Kidney glomerular epithelial cell (primary cell): ENCODE data around the gene PSG7.
A peak's percentile ranks its signal among the peaks of the same experiment; 100 is the strongest.
"Not testable (repeated sequence)": the region's sequence is repeated elsewhere in the genome, so short reads cannot be mapped to it uniquely, and the experiment has no call there.

ENCODE experiments used
- DNase-seq: peaks from one replicate; lab custom pipeline; 2025; lab: John Stamatoyannopoulos, UW

PSG7 gene

GRCh38 chr19:42937107-42937506 is at the start of gene PSG7:
Gene PSG7 (minus strand): TSS chr19:42937207. CDS start chr19:42937076, 131 bp downstream.
- not testable (repeated sequence) for DNase-seq

- DNase-seq = no peak
These were observed 48.6 kb upstream of the PSG7 start for GRCh38 chr19:42985588-42985987.

- not testable (repeated sequence) for DNase-seq
These were observed 45.1 kb upstream of the PSG7 start for GRCh38 chr19:42982111-42982510.

GRCh38 chr19:42971451-42971850 is 34.4 kb upstream of the PSG7 start:
- DNase-seq = not testable (repeated sequence)

- no peak for DNase-seq
These were observed 28.2 kb upstream of the PSG7 start for GRCh38 chr19:42965176-42965575.

- no peak for DNase-seq
These were observed 24.1 kb upstream of the PSG7 start for GRCh38 chr19:42961119-42961518.

- DNase-seq = not testable (repeated sequence)
These were observed 15.1 kb upstream of the PSG7 start for GRCh38 chr19:42952126-42952525.

GRCh38 chr19:42951476-42951875 is 14.5 kb upstream of the PSG7 start:
- DNase-seq = not testable (repeated sequence)

- DNase-seq = peak; percentile 2
These were observed 5.3 kb upstream of the PSG7 start for GRCh38 chr19:42942187-42942789.

- DNase-seq = not testable (repeated sequence)
These were observed 2.3 kb downstream of the PSG7 start for GRCh38 chr19:42934726-42935125.

- not testable (repeated sequence) for DNase-seq
These were observed 2.8 kb downstream of the PSG7 start for GRCh38 chr19:42934183-42934582.

GRCh38 chr19:42933412-42933811 is 3.6 kb downstream of the PSG7 start:
- not testable (repeated sequence) for DNase-seq

GRCh38 chr19:42932485-42933101 is 4.4 kb downstream of the PSG7 start:
- peak; percentile 78 for DNase-seq

GRCh38 chr19:42930214-42930613 is 6.8 kb downstream of the PSG7 start:
- peak; percentile 3 for DNase-seq

GRCh38 chr19:42928896-42929295 is 8.1 kb downstream of the PSG7 start:
- no peak for DNase-seq

GRCh38 chr19:42926781-42927180 is 10.2 kb downstream of the PSG7 start:
- DNase-seq = no peak

- DNase-seq = peak; percentile 51
These were observed 13.9 kb downstream of the PSG7 start for GRCh38 chr19:42923106-42923505.

- DNase-seq = not testable (repeated sequence)
These were observed 16.0 kb downstream of the PSG7 start for GRCh38 chr19:42920971-42921370.

GRCh38 chr19:42919757-42920079 is 17.3 kb downstream of the PSG7 start:
- DNase-seq = no peak

- DNase-seq = not testable (repeated sequence)
These were observed 17.8 kb downstream of the PSG7 start for GRCh38 chr19:42919070-42919756.

GRCh38 chr19:42918377-42919069 is 18.5 kb downstream of the PSG7 start:
- not testable (repeated sequence) for DNase-seq

GRCh38 chr19:42917634-42918033 is 19.4 kb downstream of the PSG7 start, which contains the start of gene PSG6:
Gene PSG6 (minus strand): TSS chr19:42917894. CDS start chr19:42917792, 102 bp downstream.
- DNase-seq = not testable (repeated sequence)
